GM21723 (cell line): ENCODE measurements around the gene BRF1.
A peak's percentile ranks its signal among the peaks of the same experiment; 100 is the strongest.

Source experiments
- ATAC-seq: cut with Tn5 transposase; IDR thresholded peaks from one replicate; pipeline ENCODE4 v1.9.1; 2021; ENCODE audit warnings: mild to moderate bottlenecking, moderate library complexity; ENCODE audit not compliant: unreplicated experiment

The BRF1 gene

GRCh38 chr14:105197211-105197641 is 103.6 kb downstream of the BRF1 start:
- ATAC-seq = no peak

GRCh38 chr14:105196265-105196960 is 104.4 kb downstream of the BRF1 start:
- ATAC-seq = no peak

- ATAC-seq = no peak
These were observed 105.1 kb downstream of the BRF1 start for GRCh38 chr14:105195522-105196264.

- no peak for ATAC-seq
These were observed 105.8 kb downstream of the BRF1 start for GRCh38 chr14:105195051-105195450.

- ATAC-seq = no peak
These were observed 106.7 kb downstream of the BRF1 start for GRCh38 chr14:105193916-105194782.

GRCh38 chr14:105192866-105193731 is 107.7 kb downstream of the BRF1 start:
- no peak for ATAC-seq

GRCh38 chr14:105187935-105188524 is 112.8 kb downstream of the BRF1 start:
- ATAC-seq = no peak

GRCh38 chr14:105187116-105187515 is 113.7 kb downstream of the BRF1 start:
- ATAC-seq = no peak

- no peak for ATAC-seq
These were observed 114.8 kb downstream of the BRF1 start for GRCh38 chr14:105185973-105186372.

- no peak for ATAC-seq
These were observed 115.8 kb downstream of the BRF1 start for GRCh38 chr14:105185001-105185400.

GRCh38 chr14:105184461-105184860 is 116.3 kb downstream of the BRF1 start:
- no peak for ATAC-seq

- ATAC-seq = no peak
These were observed 118.3 kb downstream of the BRF1 start for GRCh38 chr14:105182296-105183020.

GRCh38 chr14:105181549-105182295 is 119.1 kb downstream of the BRF1 start:
- ATAC-seq = no peak

- ATAC-seq = peak; percentile 65
These were observed 119.9 kb downstream of the BRF1 start, which contains the start of gene NUDT14 for GRCh38 chr14:105180592-105181548. NUDT14 (minus strand) TSS chr14:105181312; CDS start chr14:105181209, 103 bp downstream.

- no peak for ATAC-seq
These were observed 121.6 kb downstream of the BRF1 start for GRCh38 chr14:105179191-105179590.

- ATAC-seq = no peak
These were observed 122.0 kb downstream of the BRF1 start for GRCh38 chr14:105178868-105179140.

- ATAC-seq = no peak
These were observed 122.5 kb downstream of the BRF1 start for GRCh38 chr14:105178069-105178867.
